ENCODE data around the gene RPL37. TPM values are rescaled to one million over a fixed set of nuclear protein-coding genes. Genes with fewer than 3 reads are reported as not detected.
"Not testable (repeated sequence)": the region's sequence is repeated elsewhere in the genome, so short reads cannot be mapped to it uniquely, and the experiment has no call there.

Gene RPL37
- total and polyA plus RNA-seq, 9 donors, result 2,591 to 3,655 (median 2,921) TPM

GRCh38 chr5:40828021-40828631, 6.9 kb downstream of the RPL37 start:
- Histone ChIP-seq H3K4me1 (ENCODE audit: control insufficient read depth, insufficient read depth, low read length) (peaks cover 2% of the 10 kb centered on the region), H3K4me3 (ENCODE audit: low read length) (no peak overlapping the region), H3K27ac (ENCODE audit: low read length) (no peak overlapping the region), H3K36me3 (ENCODE audit: control insufficient read depth, insufficient read depth, low read length) (peaks cover 58% of the 10 kb centered on the region), H3K27me3 (ENCODE audit: control insufficient read depth, insufficient read depth, low read length) (no peaks in the 10 kb centered on the region), H3K9me3 (replicated peaks; ENCODE audit: control insufficient read depth, low read depth, low read length) (no peaks in the 10 kb centered on the region)
- DNase-seq, result no peak
- WGBS (ENCODE audit: insufficient coverage), result no CpG with 5 or more reads among the region's 3 CpGs

- no peaks in the 10 kb centered on the region for H3K4me1 ChIP-seq (ENCODE audit: control insufficient read depth, insufficient read depth, low read length)
- no peaks in the 10 kb centered on the region for H3K9me3 ChIP-seq (replicated peaks; ENCODE audit: control insufficient read depth, low read depth, low read length)
- DNase-seq, result no peak
- no peak overlapping the region for H3K27ac ChIP-seq (ENCODE audit: low read length)
- H3K27me3 ChIP-seq (ENCODE audit: control insufficient read depth, insufficient read depth, low read length), result no peaks in the 10 kb centered on the region
- 68% methylated on average over 3 of the region's 14 CpGs for WGBS (ENCODE audit: insufficient coverage)
- peaks cover 56% of the 10 kb centered on the region for H3K36me3 ChIP-seq (ENCODE audit: control insufficient read depth, insufficient read depth, low read length)
- no peak overlapping the region for H3K4me3 ChIP-seq (ENCODE audit: low read length)
Observed at GRCh38 chr5:40827188-40827977, 7.6 kb downstream of the RPL37 start.

- Histone ChIP-seq H3K4me3 (ENCODE audit: low read length) (no peak overlapping the region), H3K4me1 (ENCODE audit: control insufficient read depth, insufficient read depth, low read length) (no peaks in the 10 kb centered on the region), H3K36me3 (ENCODE audit: control insufficient read depth, insufficient read depth, low read length) (peaks cover 48% of the 10 kb centered on the region), H3K9me3 (replicated peaks; ENCODE audit: control insufficient read depth, low read depth, low read length) (no peaks in the 10 kb centered on the region), H3K27ac (ENCODE audit: low read length) (no peak overlapping the region), H3K27me3 (ENCODE audit: control insufficient read depth, insufficient read depth, low read length) (no peaks in the 10 kb centered on the region)
- 93% methylated on average over 3 of the region's 5 CpGs for WGBS (ENCODE audit: insufficient coverage)
- no peak for DNase-seq
Observed at GRCh38 chr5:40826489-40827187, 8.4 kb downstream of the RPL37 start.

- H3K27me3 ChIP-seq (ENCODE audit: control insufficient read depth, insufficient read depth, low read length); H3K4me3 ChIP-seq (ENCODE audit: low read length); DNase-seq; H3K4me1 ChIP-seq (ENCODE audit: control insufficient read depth, insufficient read depth, low read length); H3K27ac ChIP-seq (ENCODE audit: low read length); H3K9me3 ChIP-seq (replicated peaks; ENCODE audit: control insufficient read depth, low read depth, low read length): not testable (repeated sequence)
- 91% methylated on average over 10 of the region's 11 CpGs for WGBS (ENCODE audit: insufficient coverage)
- peaks cover 37% of the 10 kb centered on the region for H3K36me3 ChIP-seq (ENCODE audit: control insufficient read depth, insufficient read depth, low read length)
Observed at GRCh38 chr5:40825461-40826043, 9.5 kb downstream of the RPL37 start.

GRCh38 chr5:40823459-40823858, 11.6 kb downstream of the RPL37 start:
- no peak for DNase-seq
- no peaks in the 10 kb centered on the region for H3K27me3 ChIP-seq (ENCODE audit: control insufficient read depth, insufficient read depth, low read length)
- H3K4me1 ChIP-seq (ENCODE audit: control insufficient read depth, insufficient read depth, low read length), result no peaks in the 10 kb centered on the region
- H3K9me3 ChIP-seq (replicated peaks; ENCODE audit: control insufficient read depth, low read depth, low read length), result no peaks in the 10 kb centered on the region
- no peak overlapping the region for H3K27ac ChIP-seq (ENCODE audit: low read length)
- peaks cover 17% of the 10 kb centered on the region for H3K36me3 ChIP-seq (ENCODE audit: control insufficient read depth, insufficient read depth, low read length)
- 20% methylated on average over 1 of the region's 1 CpG for WGBS (ENCODE audit: insufficient coverage)
- no peak overlapping the region for H3K4me3 ChIP-seq (ENCODE audit: low read length)

GRCh38 chr5:40813698-40814281, 21.2 kb downstream of the RPL37 start:
- Histone ChIP-seq H3K36me3 (ENCODE audit: control insufficient read depth, insufficient read depth, low read length) (no peaks in the 10 kb centered on the region), H3K27ac (ENCODE audit: low read length) (no peak overlapping the region), H3K4me3 (ENCODE audit: low read length) (no peak overlapping the region), H3K4me1 (ENCODE audit: control insufficient read depth, insufficient read depth, low read length) (no peaks in the 10 kb centered on the region), H3K27me3 (ENCODE audit: control insufficient read depth, insufficient read depth, low read length) (no peaks in the 10 kb centered on the region), H3K9me3 (replicated peaks; ENCODE audit: control insufficient read depth, low read depth, low read length) (no peaks in the 10 kb centered on the region)
- WGBS (ENCODE audit: insufficient coverage), result no CpG with 5 or more reads among the region's 2 CpGs
- no peak for DNase-seq

- Histone ChIP-seq H3K4me3 (ENCODE audit: low read length) (no peak overlapping the region), H3K27me3 (ENCODE audit: control insufficient read depth, insufficient read depth, low read length) (no peaks in the 10 kb centered on the region), H3K4me1 (ENCODE audit: control insufficient read depth, insufficient read depth, low read length) (no peaks in the 10 kb centered on the region), H3K36me3 (ENCODE audit: control insufficient read depth, insufficient read depth, low read length) (no peaks in the 10 kb centered on the region), H3K9me3 (replicated peaks; ENCODE audit: control insufficient read depth, low read depth, low read length) (no peaks in the 10 kb centered on the region), H3K27ac (ENCODE audit: low read length) (no peak overlapping the region)
- DNase-seq, result no peak
- WGBS (ENCODE audit: insufficient coverage), result no CpG with 5 or more reads among the region's 1 CpG
Observed at GRCh38 chr5:40812125-40812524, 22.9 kb downstream of the RPL37 start.

- no peaks in the 10 kb centered on the region for H3K9me3 ChIP-seq (replicated peaks; ENCODE audit: control insufficient read depth, low read depth, low read length)
- H3K27me3 ChIP-seq (ENCODE audit: control insufficient read depth, insufficient read depth, low read length), result no peaks in the 10 kb centered on the region
- DNase-seq, result no peak
- H3K36me3 ChIP-seq (ENCODE audit: control insufficient read depth, insufficient read depth, low read length), result no peaks in the 10 kb centered on the region
- 100% methylated on average over 1 of the region's 8 CpGs for WGBS (ENCODE audit: insufficient coverage)
- H3K4me1 ChIP-seq (ENCODE audit: control insufficient read depth, insufficient read depth, low read length), result no peaks in the 10 kb centered on the region
- H3K27ac ChIP-seq (ENCODE audit: low read length), result no peak overlapping the region
- H3K4me3 ChIP-seq (ENCODE audit: low read length), result no peak overlapping the region
Observed at GRCh38 chr5:40801771-40802562, 33.1 kb downstream of the RPL37 start.

- Histone ChIP-seq H3K9me3 (replicated peaks; ENCODE audit: control insufficient read depth, low read depth, low read length) (no peaks in the 10 kb centered on the region), H3K36me3 (ENCODE audit: control insufficient read depth, insufficient read depth, low read length) (peaks cover 2% of the 10 kb centered on the region), H3K27me3 (ENCODE audit: control insufficient read depth, insufficient read depth, low read length) (no peaks in the 10 kb centered on the region), H3K4me3 (ENCODE audit: low read length) (no peak overlapping the region), H3K27ac (ENCODE audit: low read length) (no peak overlapping the region), H3K4me1 (ENCODE audit: control insufficient read depth, insufficient read depth, low read length) (peaks cover 5% of the 10 kb centered on the region)
- no peak for DNase-seq
- WGBS (ENCODE audit: insufficient coverage), result 0% methylated on average over 1 of the region's 1 CpG
Observed at GRCh38 chr5:40799258-40799657, 35.8 kb downstream of the RPL37 start.
